CD4-positive, alpha-beta T cell treated with Interleukin-10 for 1 hour (primary cell): ENCODE measurements around the gene CASQ1.

Source experiments
- DNase-seq: peaks from one replicate; pipeline ENCODE4 v3.0.0-alpha.2; 2020

CASQ1 gene

GRCh38 chr1:160232911-160233310 is 42.5 kb downstream of the CASQ1 start:
- DNase-seq: no peak

DNA sequence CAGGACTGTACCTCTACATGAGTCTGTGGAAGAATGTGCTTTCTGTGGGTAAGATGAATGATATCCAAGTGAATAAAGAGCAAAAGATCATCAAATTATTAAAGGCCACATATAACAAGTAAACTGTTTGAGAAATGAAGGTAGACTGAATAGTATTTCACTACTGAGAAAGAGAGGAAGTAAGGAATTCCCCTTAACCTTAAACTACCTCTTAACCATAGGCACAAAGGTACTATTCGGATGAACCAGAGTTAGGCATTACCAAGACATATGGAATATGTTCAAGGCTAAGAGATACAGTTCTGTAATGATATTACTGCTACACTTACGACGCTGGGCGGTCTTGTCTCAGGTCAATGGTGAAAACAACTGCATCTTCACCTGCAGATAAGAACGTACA is 46.4 kb downstream of the CASQ1 start:
- no peak for DNase-seq

DNA sequence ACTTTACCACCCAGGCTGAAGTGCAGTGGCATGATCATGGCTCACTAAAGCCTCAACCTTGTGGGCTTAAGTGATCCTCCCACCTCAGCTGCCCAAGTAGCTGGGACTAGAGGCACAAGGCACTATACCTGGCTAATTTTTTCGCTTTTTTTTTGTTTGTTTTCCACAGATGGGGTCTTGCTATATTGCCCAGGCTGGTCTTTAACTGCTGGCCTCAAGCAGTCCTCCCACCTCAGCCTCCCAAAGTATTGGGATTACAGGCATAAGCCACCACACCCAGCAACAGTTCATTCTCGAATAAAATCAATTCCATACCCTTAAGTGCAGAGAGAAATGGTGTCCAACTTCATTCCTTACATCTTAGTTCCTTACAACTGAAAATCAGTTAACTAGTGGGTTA is 47.2 kb downstream of the CASQ1 start:
- DNase-seq: no peak

DNA sequence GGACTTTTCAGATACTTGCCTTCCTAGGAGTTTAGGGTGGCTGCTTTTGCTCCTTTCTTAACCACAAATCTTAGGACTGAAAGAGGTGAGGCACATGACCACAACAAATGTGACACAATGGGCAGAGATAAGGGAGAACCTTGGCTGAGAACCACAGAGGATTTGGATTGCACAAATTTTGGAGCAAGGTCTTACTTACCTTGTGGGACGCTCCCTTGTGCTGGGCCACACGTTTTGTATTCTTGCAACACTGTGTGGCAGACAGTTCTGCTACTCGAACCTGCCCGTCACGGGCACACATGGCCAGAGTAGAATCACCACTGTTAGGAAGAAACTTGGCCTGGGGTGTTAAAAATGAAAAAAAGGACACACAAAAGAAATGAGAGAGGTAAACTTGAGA is 48.0 kb downstream of the CASQ1 start:
- DNase-seq: no peak

DNA sequence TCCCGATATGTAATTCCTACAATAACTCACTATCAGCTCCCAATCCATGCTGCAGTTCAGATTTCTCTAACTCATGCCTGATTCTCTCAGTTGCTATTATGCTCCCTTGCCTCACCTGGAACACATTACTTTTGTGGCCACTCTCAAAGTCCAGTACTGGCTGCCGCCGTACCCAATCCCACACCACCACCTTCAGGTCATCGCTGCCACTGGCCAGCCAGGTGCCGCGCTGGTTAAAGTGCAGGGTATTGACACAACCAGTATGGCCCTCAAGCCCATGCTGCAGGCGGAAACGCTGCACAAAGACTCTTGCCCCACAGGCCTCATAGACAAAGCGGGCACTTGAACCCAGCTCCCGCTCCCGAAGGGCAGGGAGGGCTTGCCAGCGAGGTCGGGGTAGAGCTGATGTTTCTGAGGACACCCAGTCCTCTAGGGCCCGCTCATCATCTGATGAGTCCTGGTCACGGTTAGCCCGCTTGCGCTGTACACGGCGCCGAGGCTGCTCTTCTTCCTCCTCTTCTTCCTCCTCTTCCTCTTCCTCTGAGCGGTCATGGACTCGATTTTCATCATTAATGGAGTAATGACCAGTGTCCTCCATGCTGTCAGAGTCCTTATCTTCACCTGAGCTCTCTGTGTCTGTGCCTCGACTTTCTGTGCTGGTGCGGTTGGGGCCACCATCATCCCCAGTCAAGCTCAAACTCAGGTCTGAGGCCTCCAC is 49.4 kb downstream of the CASQ1 start:
- no peak for DNase-seq

DNA sequence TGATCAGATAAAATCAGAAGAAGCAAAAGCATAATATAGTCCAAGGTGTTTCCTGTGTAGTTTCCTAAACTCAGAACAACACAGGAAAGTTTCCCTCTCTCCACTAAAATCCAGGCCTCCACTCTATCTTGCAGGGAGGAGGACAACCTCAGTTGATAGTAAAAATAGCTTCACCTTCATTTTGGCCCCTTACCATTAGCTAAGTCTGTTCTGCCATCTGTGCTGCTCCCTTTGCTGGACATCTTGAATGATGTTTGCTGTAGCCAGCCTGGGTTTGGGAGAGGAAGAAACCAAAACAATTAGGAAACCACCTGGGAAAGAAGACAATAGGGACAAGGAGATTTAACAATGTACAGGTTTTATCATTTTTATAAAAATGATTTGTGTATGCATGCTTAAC is 53.4 kb downstream of the CASQ1 start:
- DNase-seq: no peak

DNA sequence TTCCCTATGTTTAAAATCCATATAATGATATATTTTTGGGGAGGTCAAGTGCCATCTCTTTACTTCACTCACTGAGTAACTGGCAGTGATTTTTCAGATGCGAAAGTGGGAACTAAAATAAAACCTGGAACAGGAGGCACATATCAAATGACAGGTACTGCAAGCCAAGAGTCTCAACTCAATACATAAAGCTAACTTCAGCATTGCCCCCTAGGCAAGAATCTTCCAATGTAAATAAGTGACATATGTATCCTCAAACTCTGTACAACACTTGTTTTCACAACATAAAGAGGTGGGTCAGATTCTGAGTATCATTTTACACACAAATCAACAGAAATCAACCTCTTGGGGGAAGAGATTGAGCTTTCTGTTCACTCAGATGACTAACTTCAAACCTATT is 53.8 kb downstream of the CASQ1 start:
- DNase-seq: no peak

- DNase-seq: no peak
These were observed 55.1 kb downstream of the CASQ1 start for GRCh38 chr1:160245434-160245833.

DNA sequence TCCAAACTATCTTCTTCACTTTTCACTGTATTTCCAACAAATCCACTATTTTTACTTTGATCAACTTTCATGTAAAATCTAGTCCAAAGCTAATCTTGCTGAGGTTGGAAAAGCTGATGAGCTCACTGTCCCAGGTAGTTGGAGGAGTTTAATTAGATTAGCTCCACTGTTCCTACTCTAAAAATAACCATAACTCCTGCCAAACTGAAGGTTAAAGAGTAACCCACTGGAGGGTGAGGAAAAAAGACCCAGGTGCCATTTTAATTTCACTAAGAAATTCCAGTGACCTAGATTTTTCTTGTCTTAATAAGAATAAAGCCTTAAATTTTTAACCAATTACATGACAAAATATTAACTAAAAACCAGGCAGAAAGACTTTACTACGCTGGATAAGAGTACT is 56.7 kb downstream of the CASQ1 start:
- no peak for DNase-seq

- no peak for DNase-seq
These were observed 60.6 kb downstream of the CASQ1 start for GRCh38 chr1:160251011-160251410.
